Kidney tubule cell (primary cell): ENCODE results near the gene CHSY1.

ENCODE experiments used
- DNase-seq: peaks from one replicate; pipeline ENCODE4 v3.0.0-alpha.2; 2018; ENCODE audit warnings: low spot score

CHSY1 gene

DNA sequence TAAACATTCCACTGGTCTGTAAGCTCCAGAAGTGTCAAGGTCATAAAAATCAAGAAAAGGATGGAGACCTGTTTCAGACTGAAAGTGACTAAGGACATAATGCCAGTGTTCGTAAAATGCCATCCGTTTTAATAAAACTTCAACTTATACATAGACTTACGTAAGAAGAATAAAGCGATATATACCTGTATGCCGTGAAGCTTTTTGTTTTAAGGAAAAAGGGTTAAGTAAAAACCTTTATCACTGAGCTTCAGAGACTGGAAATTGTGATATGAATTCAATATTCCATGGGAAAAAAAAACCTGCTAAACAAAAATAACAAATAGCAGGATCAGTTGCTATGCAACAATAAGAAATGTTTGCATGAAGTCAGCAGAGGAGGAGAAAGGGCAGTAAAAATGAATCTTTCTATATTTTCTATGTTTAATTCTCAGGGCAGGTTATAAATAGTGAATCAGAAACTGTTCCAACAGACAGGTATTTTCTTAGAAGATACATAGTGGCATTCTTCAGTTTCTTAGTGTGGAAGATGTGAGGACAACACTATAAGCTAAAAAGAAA, 42.5 kb downstream of the CHSY1 start:
- no peak for DNase-seq

GRCh38 chr15:101207867-101208288, 44.0 kb downstream of the CHSY1 start:
- no peak for DNase-seq

GRCh38 chr15:101206176-101206591, 45.7 kb downstream of the CHSY1 start:
- DNase-seq: peak; percentile 67

GRCh38 chr15:101204739-101205535, 46.9 kb downstream of the CHSY1 start:
- no peak for DNase-seq

DNA sequence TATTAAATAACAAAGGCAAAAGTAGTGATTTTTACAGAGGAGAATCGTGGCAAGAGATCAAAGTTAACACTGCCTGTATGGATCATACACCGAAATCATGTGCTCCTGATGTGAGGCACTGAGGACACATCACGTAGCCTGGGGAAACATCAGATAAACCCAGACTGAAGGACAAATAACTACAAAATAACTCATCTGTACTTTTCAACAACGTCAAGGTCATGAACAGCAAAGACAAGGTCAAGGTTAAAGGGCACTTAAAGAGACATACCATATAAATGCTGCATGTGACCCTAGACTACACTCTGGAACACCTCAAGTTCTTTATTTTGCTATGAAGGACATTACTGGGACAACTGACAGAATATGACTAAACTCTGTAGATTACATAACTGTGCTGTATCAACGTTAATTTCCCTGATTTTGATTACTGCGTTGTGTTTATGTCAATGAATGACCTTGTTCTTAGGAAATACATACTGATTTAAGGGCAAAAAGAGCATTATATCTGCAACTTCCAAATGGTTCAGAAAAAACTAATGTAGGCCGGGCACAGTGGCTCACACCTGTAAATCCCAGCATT, 48.1 kb downstream of the CHSY1 start:
- DNase-seq: no peak

GRCh38 chr15:101203029-101203573, 48.7 kb downstream of the CHSY1 start:
- no peak for DNase-seq

GRCh38 chr15:101201411-101202174, 50.3 kb downstream of the CHSY1 start:
- peak; percentile 96 for DNase-seq

- DNase-seq: no peak
Measured at GRCh38 chr15:101200181-101200580, 51.7 kb downstream of the CHSY1 start.

DNA sequence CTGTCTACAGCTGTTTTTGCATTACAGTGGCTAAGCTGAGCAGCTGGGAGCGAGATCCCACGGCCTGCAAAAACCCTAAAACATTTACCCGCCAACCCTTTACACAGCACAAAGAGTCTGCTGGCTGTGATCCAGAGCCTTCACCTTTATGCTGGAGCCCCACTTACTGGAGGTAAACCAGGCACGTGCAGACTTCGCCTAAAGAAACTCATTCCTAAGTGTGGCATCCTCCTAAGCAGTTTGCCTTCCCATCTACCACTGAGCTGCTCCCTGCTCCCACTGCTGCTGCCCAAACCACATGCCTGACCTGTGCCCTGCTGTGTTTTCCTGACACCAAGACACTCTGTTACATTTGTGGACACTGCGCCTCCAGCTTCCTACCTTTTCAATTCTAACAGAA, 53.0 kb downstream of the CHSY1 start:
- DNase-seq: no peak

DNA sequence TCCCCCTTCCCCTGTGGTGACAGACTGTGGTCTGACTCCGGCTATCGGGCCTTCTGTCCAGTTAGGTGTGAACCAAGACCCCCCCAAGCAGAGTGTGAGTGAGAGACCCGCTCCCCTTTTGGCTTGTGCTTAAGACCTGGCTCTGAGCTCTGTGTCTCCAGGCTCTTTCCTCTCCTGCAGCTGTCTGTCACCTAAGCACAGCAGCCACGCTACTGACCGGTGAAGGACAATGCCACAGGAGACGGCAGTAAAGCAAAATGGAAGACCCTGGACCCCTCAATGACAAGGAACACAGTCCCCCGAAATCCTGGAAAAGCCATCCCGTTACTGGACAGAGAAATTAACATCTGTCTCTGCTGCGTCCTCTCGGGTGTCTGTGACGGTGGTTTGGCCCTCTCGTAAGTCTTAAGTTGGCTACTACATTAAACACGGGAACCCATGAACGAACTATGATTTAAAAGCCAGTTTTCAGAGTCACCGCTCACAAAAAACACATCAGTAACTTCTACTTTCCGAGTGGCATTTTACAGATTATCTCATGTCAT, 53.7 kb downstream of the CHSY1 start:
- DNase-seq: no peak

DNA sequence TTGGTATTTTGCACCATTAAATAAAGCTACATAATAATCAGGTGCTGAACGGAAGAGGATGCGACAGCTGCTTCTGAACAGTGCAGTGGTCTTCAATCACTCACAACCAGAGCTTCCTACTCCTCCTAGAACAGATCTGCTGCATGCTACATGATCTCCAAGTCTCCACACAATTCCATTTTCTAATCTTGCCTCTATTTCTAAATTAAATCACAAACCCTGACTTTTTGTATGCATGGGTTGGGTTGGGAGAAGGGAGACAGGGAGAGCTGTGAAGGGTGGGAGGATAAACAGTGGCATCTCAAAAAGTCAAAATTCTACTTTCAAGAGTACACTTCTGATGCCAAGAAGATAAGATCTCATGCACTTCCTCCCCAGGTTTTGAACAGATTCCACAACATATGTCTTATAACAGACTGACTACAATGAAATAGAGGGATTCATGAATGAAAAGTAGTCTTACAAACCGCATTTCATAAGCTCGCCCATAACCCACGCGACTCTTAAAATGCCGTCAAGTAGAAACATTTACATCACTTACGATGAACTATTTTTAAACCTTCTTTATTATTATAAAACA, 57.2 kb downstream of the CHSY1 start:
- DNase-seq: no peak

DNA sequence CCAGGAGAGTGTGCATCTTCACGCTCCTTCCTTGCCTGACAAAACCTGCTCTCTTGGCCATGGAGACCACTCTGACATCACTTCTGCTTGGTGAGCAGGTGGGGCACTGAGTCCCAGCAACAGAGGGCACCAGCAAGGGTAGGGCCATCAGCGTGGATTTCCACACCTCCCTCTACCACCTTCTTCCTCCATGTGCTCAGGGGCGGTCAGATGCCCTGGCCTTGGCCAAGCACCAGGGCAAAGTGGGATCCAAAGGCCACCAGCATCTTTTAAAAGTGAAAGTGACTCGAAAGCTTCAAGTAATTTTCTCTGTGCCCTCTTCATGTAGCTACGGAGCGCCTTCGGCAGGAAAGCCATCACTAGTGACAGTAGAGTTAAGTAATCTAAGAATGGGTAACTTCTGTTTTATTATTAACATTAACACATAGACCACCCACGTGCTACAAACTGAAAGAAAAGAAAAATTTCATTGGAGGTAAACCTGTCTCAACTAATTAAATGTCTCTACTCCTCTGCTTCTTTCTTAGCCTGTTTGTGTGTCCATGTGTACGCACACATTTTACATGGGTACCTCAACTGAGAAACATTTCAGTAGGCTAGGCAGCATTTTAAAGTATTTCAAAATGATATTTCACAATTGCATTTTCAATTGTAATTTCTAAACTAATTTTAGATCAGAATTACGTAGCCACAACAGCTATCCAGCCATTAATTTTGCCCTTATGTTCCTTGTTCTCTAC, 57.9 kb downstream of the CHSY1 start:
- DNase-seq: no peak

DNA sequence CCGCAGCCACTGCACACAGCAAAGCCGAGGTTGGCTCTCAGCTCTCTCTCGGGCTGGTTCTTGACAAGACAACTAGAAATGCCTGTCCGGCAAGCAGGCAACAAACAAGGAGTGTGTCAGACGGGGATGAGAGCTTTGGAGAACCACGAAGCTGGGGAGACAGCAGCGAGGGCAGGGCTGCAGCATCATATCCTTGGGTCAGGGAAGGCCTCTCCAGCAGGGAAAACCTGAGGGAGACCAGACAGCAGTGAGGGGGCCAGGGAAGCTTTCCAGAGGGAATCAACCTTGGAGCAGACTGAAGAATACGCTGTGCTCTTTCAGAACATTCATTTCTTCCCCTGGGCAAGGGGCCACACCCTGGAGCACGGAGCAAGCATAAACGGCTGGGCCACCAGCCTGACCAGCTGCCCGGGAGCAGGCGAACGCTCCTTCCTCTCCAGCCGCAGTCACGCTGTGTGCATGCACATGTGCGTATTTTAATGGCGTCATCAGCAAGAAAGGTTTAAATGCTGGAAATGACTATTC, 58.7 kb downstream of the CHSY1 start:
- no peak for DNase-seq

GRCh38 chr15:101192081-101192480, 59.8 kb downstream of the CHSY1 start:
- DNase-seq: no peak

DNA sequence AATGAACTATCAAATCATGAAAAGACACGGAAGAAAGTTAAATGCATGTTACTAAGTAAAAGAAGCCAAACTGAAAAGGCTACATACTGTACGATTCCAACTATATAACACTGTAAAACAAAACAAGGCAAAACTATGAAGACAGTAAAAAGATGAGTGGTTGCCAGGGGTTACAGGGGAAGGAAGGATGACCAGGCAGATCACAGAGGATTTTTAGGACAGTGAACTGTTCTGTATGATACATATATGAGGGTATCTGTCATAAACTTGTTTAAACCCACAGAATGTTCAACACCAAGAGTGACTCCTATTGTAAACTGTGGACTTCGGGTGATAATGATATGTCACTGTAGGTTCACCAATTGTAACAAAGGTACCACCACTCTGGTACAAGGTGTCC, 60.6 kb downstream of the CHSY1 start:
- no peak for DNase-seq

GRCh38 chr15:101190092-101190595, 61.7 kb downstream of the CHSY1 start:
- no peak for DNase-seq

DNA sequence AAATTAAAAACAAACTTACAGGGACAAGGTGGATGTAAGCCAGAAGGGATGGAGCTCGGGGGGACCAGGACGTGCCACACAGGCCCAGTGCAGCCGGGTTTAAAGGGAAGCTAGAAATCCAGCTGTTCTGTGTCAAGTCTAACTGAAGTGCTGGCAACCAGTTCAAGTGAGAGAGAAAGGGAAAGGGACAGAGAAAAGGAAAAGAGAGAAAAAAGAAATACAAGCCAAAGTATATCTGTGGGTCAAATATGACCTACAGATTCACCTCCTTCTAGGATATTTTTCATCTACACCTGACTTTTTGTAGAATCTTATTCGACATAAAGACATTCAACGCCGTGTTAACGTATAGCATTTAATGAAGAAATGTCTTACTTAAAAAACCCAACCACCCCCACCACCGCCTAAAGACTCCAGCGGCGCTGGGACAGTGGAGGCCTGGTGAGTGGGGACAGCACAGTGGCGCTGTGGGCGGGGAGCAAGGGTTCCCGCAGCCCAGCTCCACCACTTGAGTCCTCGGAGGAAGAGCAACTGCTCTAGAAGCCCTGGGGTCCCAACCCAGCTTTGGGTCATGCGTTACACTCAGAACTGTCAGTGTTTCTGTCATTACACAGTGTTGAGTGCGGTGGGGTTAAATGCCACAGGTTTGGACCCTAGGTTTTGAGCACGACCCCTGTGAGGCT, 62.3 kb downstream of the CHSY1 start:
- DNase-seq: no peak

DNA sequence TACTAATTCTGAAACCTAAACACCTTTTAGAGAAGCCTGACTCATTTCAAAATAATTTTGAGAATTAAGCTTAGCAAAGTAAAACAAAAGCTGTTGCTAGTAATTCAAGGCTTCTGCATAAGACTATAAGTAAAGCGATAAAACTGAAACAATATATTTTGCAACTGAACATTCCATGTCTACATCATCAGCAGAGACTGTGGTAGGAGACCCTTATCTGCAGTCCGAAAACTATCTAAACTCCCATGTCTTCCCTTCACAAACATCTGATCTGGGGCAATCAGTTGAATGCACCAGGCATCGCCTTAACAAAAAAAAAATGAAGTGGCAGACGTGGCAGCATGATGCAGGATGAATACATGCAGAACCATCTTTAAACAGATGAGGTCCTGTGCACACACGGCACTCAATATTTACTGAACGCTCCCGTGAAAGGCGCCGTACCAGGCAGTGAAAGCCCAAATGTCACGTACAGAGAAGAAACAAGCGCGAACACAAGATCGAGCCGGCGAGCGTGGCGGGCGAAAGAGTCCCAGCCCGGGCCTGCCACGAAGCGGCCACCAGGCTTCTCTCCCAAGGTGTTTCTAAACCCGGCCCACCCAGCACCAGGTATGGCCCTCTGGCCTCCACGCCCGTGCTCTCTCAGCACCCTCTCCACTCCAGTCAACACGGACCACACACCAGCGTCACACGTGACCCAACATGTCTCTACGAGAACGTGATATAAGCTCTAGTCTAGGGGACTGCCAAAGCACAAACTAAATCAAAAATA, 63.0 kb downstream of the CHSY1 start:
- peak; percentile 57 for DNase-seq
